CD4-positive, alpha-beta T cell (primary cell): Measurements from ENCODE around the gene SORCS2. TPM values are rescaled to one million over a fixed set of nuclear protein-coding genes. Genes with fewer than 3 reads are reported as not detected.

Experiments
- ATAC-seq: fragments of 200-7000 bp; cut with Tn5 transposase; one replicate; pipeline ENCODE4 v1.10.0; 2022; ENCODE audit warnings: mild to moderate bottlenecking; ENCODE audit not compliant: poor library complexity
- CTCF ChIA-PET: fragments of 350-600 bp; sonication (Branson Sonifier 250); formaldehyde crosslinking; loops from one replicate; lab custom pipeline; 2021; ENCODE audit warnings: antibody characterized with exemption, inconsistent platforms; lab: Charles Lee
- POLR2A ChIA-PET: fragments of 350-600 bp; sonication (Branson Sonifier 250); formaldehyde crosslinking; loops from one replicate; lab custom pipeline; 2021; ENCODE audit warnings: antibody characterized with exemption, inconsistent platforms; lab: Charles Lee
- DNase-seq, 14 experiments: peaks; one replicate each; pipeline ENCODE4 v3.0.0-alpha.2; 2013 to 2020; ENCODE audit warnings: mixed read lengths in 2 of 14
- H3K27ac ChIP-seq, 2 donors: one replicate each; pipeline versions ENCODE4 v1.5.1 to v1.7.0; 2013; ENCODE audit warnings: low read length in 2 of 2, low read depth in 1 of 2, mild to moderate bottlenecking in 1 of 2
- H3K27me3 ChIP-seq, 2 experiments: 1 replicate in 1 of 2; 2 replicates in 1 of 2; pipeline versions ENCODE4 v1.6.1 to v1.7.0; 2013; ENCODE audit warnings: low read length in 2 of 2, control low read depth in 1 of 2, mild to moderate bottlenecking in 1 of 2, moderate library complexity in 1 of 2; ENCODE audit not compliant: insufficient read depth in 2 of 2, control insufficient read depth in 1 of 2
- H3K36me3 ChIP-seq: one replicate; pipeline ENCODE4 v1.6.1; 2013; ENCODE audit warnings: low read length, control low read depth; ENCODE audit not compliant: insufficient read depth
- H3K4me1 ChIP-seq: one replicate; pipeline ENCODE4 v1.6.1; 2013; ENCODE audit warnings: low read length, control low read depth; ENCODE audit not compliant: insufficient read depth
- H3K4me3 ChIP-seq: one replicate; pipeline ENCODE4 v1.5.1; 2013; ENCODE audit warnings: mild to moderate bottlenecking, low read length, moderate library complexity
- H3K9me3 ChIP-seq, 2 experiments: 1 replicate in 1 of 2; 2 replicates in 1 of 2; pipeline versions ENCODE4 v1.6.1 to v1.7.0; 2013; ENCODE audit warnings: low read length in 2 of 2, mild to moderate bottlenecking in 2 of 2, control low read depth in 1 of 2, moderate library complexity in 1 of 2; ENCODE audit not compliant: control insufficient read depth in 1 of 2, insufficient read depth in 1 of 2
- H3K27ac Mint-ChIP-seq: one replicate; pipeline ENCODE4 v1.8.0; 2020; ENCODE audit warnings: mixed read lengths
- H3K27me3 Mint-ChIP-seq: one replicate; pipeline ENCODE4 v1.8.0; 2021; ENCODE audit warnings: mixed read lengths
- H3K36me3 Mint-ChIP-seq: one replicate; pipeline ENCODE4 v1.8.0; 2021; ENCODE audit warnings: low read depth, mixed read lengths
- H3K4me1 Mint-ChIP-seq: one replicate; pipeline ENCODE4 v1.8.0; 2021; ENCODE audit warnings: low read depth, mixed read lengths
- H3K4me3 Mint-ChIP-seq: one replicate; pipeline ENCODE4 v1.8.0; 2020; ENCODE audit warnings: mild to moderate bottlenecking, mixed read lengths
- H3K9me3 Mint-ChIP-seq: one replicate; pipeline ENCODE4 v1.8.0; 2020; ENCODE audit warnings: mixed read lengths
- CTCF ChIP-seq: fragments of 200-600 bp; IDR thresholded peaks from one replicate; pipeline ENCODE4 v1.8.0; 2022; ENCODE audit warnings: antibody characterized with exemption, mild to moderate bottlenecking
- intact Hi-C, 2 experiments: fragments of 100-400 bp; cut with DNase I in 1 of 2; cut with micrococcal nuclease in 1 of 2; formaldehyde crosslinking; loops; one replicate each; pipeline versions ENCODE4 v1.15.1 to v1.9.0; 2023 to 2025; cut with DNase I, micrococcal nuclease
- total RNA-seq, 174 experiments: library from RNA in 2 of 174; stranded (reverse) in 2 of 174; gene quantifications; one replicate each; pipeline ENCODE4 v1.2.3 and lab custom pipeline; 2021 to 2026

The SORCS2 gene
- total RNA-seq, 2 experiments from 2014 or later: not detected

GRCh38 chr4:7607156-7607910 is 415.0 kb downstream of the SORCS2 start:
- H3K4me3 ChIP-seq: no peak overlapping the region
- H3K36me3 ChIP-seq: no peaks in the 10 kb centered on the region
- no peak for TF ChIP-seq CTCF
- Mint-ChIP-seq H3K9me3 (no peaks in the 10 kb centered on the region), H3K36me3 (no peaks in the 10 kb centered on the region), H3K27ac (no peak overlapping the region), H3K27me3 (no peaks in the 10 kb centered on the region), H3K4me3 (no peak overlapping the region), H3K4me1 (no peaks in the 10 kb centered on the region)
- ChIA-PET POLR2A (no interaction called here), CTCF (no interaction called here)
- H3K27me3 ChIP-seq: peaks cover 0 to 5% of the 10 kb centered on the region in 2 experiments
- no peak for ATAC-seq
- H3K4me1 ChIP-seq: no peaks in the 10 kb centered on the region
- no peak overlapping the region for H3K27ac ChIP-seq
- intact Hi-C loops: no loop called here
- no peak for DNase-seq
- H3K9me3 ChIP-seq: peaks cover 0 to 29% of the 10 kb centered on the region in 2 experiments

GRCh38 chr4:7608046-7608445 is 415.7 kb downstream of the SORCS2 start:
- Histone ChIP-seq H3K27ac (no peak overlapping the region), H3K4me3 (no peak overlapping the region), H3K9me3 (peaks cover 0 to 22% of the 10 kb centered on the region in 2 experiments), H3K27me3 (peaks cover 0 to 5% of the 10 kb centered on the region in 2 experiments), H3K36me3 (no peaks in the 10 kb centered on the region), H3K4me1 (no peaks in the 10 kb centered on the region)
- Mint-ChIP-seq H3K27me3 (no peaks in the 10 kb centered on the region), H3K27ac (no peak overlapping the region), H3K36me3 (no peaks in the 10 kb centered on the region), H3K9me3 (no peaks in the 10 kb centered on the region), H3K4me3 (no peak overlapping the region), H3K4me1 (no peaks in the 10 kb centered on the region)
- CTCF ChIA-PET: no interaction called here
- no peak for TF ChIP-seq CTCF
- intact Hi-C loops: no loop called here
- DNase-seq (no peak), ATAC-seq (no peak)
- POLR2A ChIA-PET: no interaction called here

GRCh38 chr4:7609316-7609715 is 417.0 kb downstream of the SORCS2 start:
- Histone ChIP-seq H3K27me3 (peaks cover 0 to 5% of the 10 kb centered on the region in 2 experiments), H3K4me3 (no peak overlapping the region), H3K27ac (no peak overlapping the region), H3K36me3 (no peaks in the 10 kb centered on the region), H3K9me3 (peaks cover 0 to 27% of the 10 kb centered on the region in 2 experiments), H3K4me1 (no peaks in the 10 kb centered on the region)
- ATAC-seq: no peak
- Mint-ChIP-seq H3K4me3 (no peak overlapping the region), H3K27ac (no peak overlapping the region), H3K9me3 (no peaks in the 10 kb centered on the region), H3K36me3 (no peaks in the 10 kb centered on the region), H3K27me3 (no peaks in the 10 kb centered on the region), H3K4me1 (no peaks in the 10 kb centered on the region)
- ChIA-PET POLR2A (no interaction called here), CTCF (no interaction called here)
- intact Hi-C loops: no loop called here
- TF ChIP-seq CTCF: no peak
- DNase-seq: no peak
